Psoas muscle (tissue), 8 donors: ENCODE data around the gene LCOR. TPM values are rescaled to one million over a fixed set of nuclear protein-coding genes. Genes with fewer than 3 reads are reported as not detected.

Experiments used
- ATAC-seq, 4 donors: fragments of 200-7000 bp; cut with Tn5 transposase; one replicate each; pipeline ENCODE4 v1.9.1; 2020; ENCODE audit warnings: moderate library complexity in 3 of 4, mild to moderate bottlenecking in 2 of 4
- DNase-seq, 2 donors: peaks; one replicate each; pipeline ENCODE4 v3.0.0-alpha.2; 2020
- H3K27ac ChIP-seq: fragments of 200-600 bp; one replicate; pipeline ENCODE4 v1.8.0; 2022
- H3K27me3 ChIP-seq, 3 donors: fragments of 200-600 bp in 1 of 3; one replicate each; pipeline versions ENCODE4 v1.6.1 to v1.8.0; 2013 to 2022; ENCODE audit warnings: low read length in 2 of 3, mild to moderate bottlenecking in 2 of 3, moderate library complexity in 1 of 3; ENCODE audit not compliant: insufficient read depth in 3 of 3
- H3K36me3 ChIP-seq, 2 donors: fragments of 200-600 bp in 1 of 2; one replicate each; pipeline versions ENCODE4 v1.6.1 to v1.8.0; 2013 to 2022; ENCODE audit warnings: low read depth in 1 of 2, mild to moderate bottlenecking in 1 of 2, moderate library complexity in 1 of 2; ENCODE audit not compliant: insufficient read depth in 1 of 2
- H3K4me1 ChIP-seq: fragments of 200-600 bp; one replicate; pipeline ENCODE4 v1.8.0; 2022
- H3K4me3 ChIP-seq: fragments of 200-600 bp; one replicate; pipeline ENCODE4 v1.8.0; 2022; ENCODE audit warnings: mild to moderate bottlenecking
- H3K9me3 ChIP-seq: fragments of 200-600 bp; one replicate; pipeline ENCODE4 v1.8.0; 2022
- CTCF ChIP-seq: fragments of 200-600 bp; IDR thresholded peaks from one replicate; pipeline ENCODE4 v1.8.0; 2022; ENCODE audit warnings: antibody characterized with exemption
- WGBS, 3 donors: extraction: QIAGEN DNeasy Blood & Tissue Kit; methylation state at CpG; one replicate each; pipeline versions ENCODE4 v1.1.6 to v1.1.7; 2013; 5-methylcytosine and 5-hydroxymethylcytosine counted together
- intact Hi-C, 2 donors: fragments of 100-400 bp; cut with DNase I; formaldehyde crosslinking; loops; one replicate each; pipeline versions ENCODE4 v1.11.0 to v1.14.2; 2022
- polyA plus RNA-seq, 3 donors: library from polyadenylated mRNA; stranded (reverse); fragments of 200-250 nt; gene quantifications; one replicate each; pipeline ENCODE4 v1.2.3, GENCODE V29; 2013
- total RNA-seq, 4 donors: library from RNA; stranded (reverse); fragmentation: NEBNext Ultra II Directional in 2 of 4; extraction: Animal tissue kit (Norgen Biotek cat#: 25700) in 2 of 4; gene quantifications; one replicate each; pipeline versions ENCODE4 v1.2.1 to v1.2.4, GENCODE V29; 2021 to 2023
- donor health status: healthy with polysubstance abuse.
- donor health status: DM: no; HTN: no; CAD: no; lungs with moderate emphysema.
- donor health status: Bipolar disorder and iron deficiency.
- donor health status: healthy.
- donor health status: DM: yes; HTN: yes; CAD: no.
- donor health status: DM: no; HTN: no; CAD: no.
- donor health status: DM: no; HTN: no; CAD: no.
- donor health status: DM: yes; HTN: yes; CAD: no.

The LCOR gene
- total and polyA plus RNA-seq, 7 donors = 1.7 to 30.4 (median 13.6) TPM

- ATAC-seq (no peak), DNase-seq (no peak)
- WGBS, 3 donors = 38 to 52% (median 40%) methylated on average over 8 of the region's 8 CpGs
- peaks cover 46% of the 10 kb centered on the region for H3K4me1 ChIP-seq
- intact Hi-C loops = loop anchor here (5.0 to 10.0 kb wide), 5 partner anchors 67 to 439 kb away; no protein-coding TSS in a partner anchor
- H3K27me3 ChIP-seq = no peaks in the 10 kb centered on the region
- H3K9me3 ChIP-seq = no peaks in the 10 kb centered on the region
- peak overlapping the region; percentile 94 for H3K27ac ChIP-seq
- H3K36me3 ChIP-seq = no peaks in the 10 kb centered on the region
- no peak for TF ChIP-seq CTCF
- peak overlapping the region; percentile 87 for H3K4me3 ChIP-seq
Measured at GRCh38 chr10:96834120-96834519, 2.0 kb downstream of the LCOR start.

- Histone ChIP-seq H3K4me1 (peaks cover 52% of the 10 kb centered on the region), H3K4me3 (peak overlapping the region; percentile 5), H3K9me3 (no peaks in the 10 kb centered on the region), H3K36me3 (no peaks in the 10 kb centered on the region), H3K27me3 (no peaks in the 10 kb centered on the region), H3K27ac (peak overlapping the region; percentile 63)
- intact Hi-C loops = loop anchor here (5.0 to 10.0 kb wide), 3 partner anchors 76 to 441 kb away; no protein-coding TSS in a partner anchor
- TF ChIP-seq CTCF = no peak
- no peak for DNase-seq
- 25 to 61% (median 44%) methylated on average over 1 of the region's 1 CpG for WGBS, 3 donors
- no peak for ATAC-seq
Measured at GRCh38 chr10:96835899-96836298, 3.8 kb downstream of the LCOR start.

- intact Hi-C loops = loop anchor here (5.0 to 10.0 kb wide), 3 partner anchors 74 to 444 kb away; no protein-coding TSS in a partner anchor
- no peak for TF ChIP-seq CTCF
- Histone ChIP-seq H3K27me3 (no peaks in the 10 kb centered on the region), H3K9me3 (no peaks in the 10 kb centered on the region), H3K4me1 (peaks cover 61% of the 10 kb centered on the region), H3K27ac (no peak overlapping the region), H3K4me3 (peak overlapping the region; percentile 1), H3K36me3 (no peaks in the 10 kb centered on the region)
- ATAC-seq = no peak
- 47 to 69% (median 48%) methylated on average over 4 of the region's 4 CpGs for WGBS, 3 donors
- DNase-seq = no peak
Measured at GRCh38 chr10:96838529-96838928, 6.4 kb downstream of the LCOR start.

GRCh38 chr10:96840841-96841518 lies 8.9 kb downstream of the LCOR start:
- no peak for DNase-seq
- Histone ChIP-seq H3K9me3 (no peaks in the 10 kb centered on the region), H3K36me3 (no peaks in the 10 kb centered on the region), H3K4me1 (peaks cover 58% of the 10 kb centered on the region), H3K4me3 (no peak overlapping the region), H3K27me3 (no peaks in the 10 kb centered on the region), H3K27ac (no peak overlapping the region)
- intact Hi-C loops = loop anchor here in 1 of 2 donors (5.0 kb wide), 1 partner anchor 71 kb away; no protein-coding TSS in a partner anchor
- WGBS, 3 donors = 71 to 85% (median 75%) methylated on average over 7 of the region's 7 CpGs
- no peak for TF ChIP-seq CTCF
- ATAC-seq = peak in 3 of 4 donors; percentile 57 to 68 (median 57)
